SU-DHL-6 (cell line): ENCODE results near the gene RASSF5.

ENCODE experiments used
- H2AFZ ChIP-seq: fragments of 200-600 bp; sonication (generic); 2 replicates; pipeline ENCODE4 v1.6.1; 2014; ENCODE audit warnings: low read depth, mild to moderate bottlenecking, moderate library complexity, mixed read lengths, antibody characterized with exemption, low read length; ENCODE audit not compliant: severe bottlenecking
- H3F3A ChIP-seq: fragments of 200-600 bp; shearing (Covaris generic); 2 replicates; pipeline ENCODE4 v1.6.0; 2016; ENCODE audit warnings: antibody characterized with exemption, mild to moderate bottlenecking; ENCODE audit not compliant: insufficient read depth
- H3K27ac ChIP-seq: fragments of 200-600 bp; sonication (generic); 2 replicates; pipeline ENCODE4 v1.5.1; 2016; ENCODE audit warnings: low read depth, mild to moderate bottlenecking, low read length, moderate library complexity, mixed read lengths
- H3K27me3 ChIP-seq: fragments of 200-600 bp; sonication (generic), shearing (Covaris generic); 2 replicates; pipeline ENCODE4 v1.6.0; 2014; ENCODE audit warnings: mild to moderate bottlenecking, low read length
- H3K36me3 ChIP-seq: fragments of 200-600 bp; sonication (generic); 2 replicates; pipeline ENCODE4 v1.6.1; 2014; ENCODE audit warnings: mild to moderate bottlenecking, low read length, mixed read lengths
- H3K4me2 ChIP-seq: fragments of 300-600, 200-600 bp; shearing (Covaris generic), sonication (generic); 2 replicates; pipeline ENCODE4 v1.6.0; 2014; ENCODE audit warnings: low read length, low read depth, mild to moderate bottlenecking; ENCODE audit not compliant: poor library complexity, severe bottlenecking
- H3K4me3 ChIP-seq: fragments of 200-600 bp; sonication (generic); 2 replicates; pipeline ENCODE4 v1.5.1; 2014; ENCODE audit warnings: antibody characterized with exemption, low read length, mild to moderate bottlenecking, mixed read lengths; ENCODE audit not compliant: insufficient read depth, poor library complexity, severe bottlenecking
- H3K79me2 ChIP-seq: fragments of 200-600 bp; sonication (generic); 2 replicates; pipeline ENCODE4 v1.6.1; 2014; ENCODE audit warnings: mild to moderate bottlenecking, low read length, moderate library complexity; ENCODE audit not compliant: insufficient read depth
- H3K9ac ChIP-seq: fragments of 200-600 bp; sonication (generic); 2 replicates; pipeline ENCODE4 v1.7.0; 2014; ENCODE audit warnings: mild to moderate bottlenecking, low read length
- H3K9me2 ChIP-seq: fragments of 200-600 bp; sonication (generic); replicated peaks from 2 replicates; pipeline ENCODE4 v1.6.1; 2014; ENCODE audit warnings: low read length; ENCODE audit not compliant: insufficient read depth
- H3K9me3 ChIP-seq: fragments of 200-600 bp; sonication (generic); 2 replicates; pipeline ENCODE4 v1.6.1; 2014; ENCODE audit warnings: low read length, mixed read lengths; ENCODE audit not compliant: insufficient read depth
- H4K20me1 ChIP-seq: fragments of 200-600 bp; sonication (generic); 2 replicates; pipeline ENCODE4 v1.6.1; 2014; ENCODE audit warnings: low read depth, mild to moderate bottlenecking, antibody characterized with exemption, low read length, moderate library complexity, mixed read lengths
- CTCF ChIP-seq: fragments of 200-600 bp; sonication (generic); IDR thresholded peaks from one replicate; pipeline ENCODE4 v1.5.1; 2017; ENCODE audit warnings: antibody characterized with exemption, mild to moderate bottlenecking, low read length, moderate library complexity; ENCODE audit not compliant: insufficient read depth, poor library complexity, severe bottlenecking
- EZH2phosphoT487 ChIP-seq: fragments of 200-600 bp; sonication (generic), shearing (Covaris generic); conservative IDR thresholded peaks from 2 replicates; pipeline ENCODE4 v1.6.1; 2018; ENCODE audit warnings: mild to moderate bottlenecking, antibody characterized with exemption, low read length, moderate library complexity, mixed read lengths

Gene RASSF5

GRCh38 chr1:206581571-206581981, 74.2 kb downstream of the RASSF5 start:
- H3K27ac ChIP-seq = no peak overlapping the region
- no peak overlapping the region for H3K9ac ChIP-seq
- H3K79me2 ChIP-seq = peaks cover 26% of the 10 kb centered on the region; the same call in 1 of the 2 replicates
- H3K4me3 ChIP-seq = no peak overlapping the region
- no peaks in the 10 kb centered on the region for H3K36me3 ChIP-seq
- no peaks in the 10 kb centered on the region for H3K9me3 ChIP-seq
- no peaks in the 10 kb centered on the region for H3F3A ChIP-seq
- H4K20me1 ChIP-seq = no peaks in the 10 kb centered on the region
- no peaks in the 10 kb centered on the region for H3K9me2 ChIP-seq
- no peak for TF ChIP-seq CTCF
- TF ChIP-seq EZH2phosphoT487 = no peak
- H2AFZ ChIP-seq = no peak overlapping the region
- H3K4me2 ChIP-seq = no peak overlapping the region
- no peaks in the 10 kb centered on the region for H3K27me3 ChIP-seq

GRCh38 chr1:206582537-206582936, 75.2 kb downstream of the RASSF5 start:
- Histone ChIP-seq H3K9me2 (no peaks in the 10 kb centered on the region), H4K20me1 (no peaks in the 10 kb centered on the region), H3K27ac (no peak overlapping the region), H3F3A (no peaks in the 10 kb centered on the region), H3K9me3 (no peaks in the 10 kb centered on the region), H3K79me2 (peaks cover 26% of the 10 kb centered on the region; the same call in 1 of the 2 replicates), H3K27me3 (no peaks in the 10 kb centered on the region), H3K9ac (no peak overlapping the region), H3K36me3 (no peaks in the 10 kb centered on the region), H3K4me2 (no peak overlapping the region), H3K4me3 (no peak overlapping the region), H2AFZ (no peak overlapping the region)
- TF ChIP-seq EZH2phosphoT487 = no peak
- TF ChIP-seq CTCF = no peak

- H3K36me3 ChIP-seq = no peaks in the 10 kb centered on the region
- H3K27ac ChIP-seq = no peak overlapping the region
- H2AFZ ChIP-seq = no peak overlapping the region
Measured at GRCh38 chr1:206582971-206583706, 75.8 kb downstream of the RASSF5 start.

More at GRCh38 chr1:206582971-206583706, 75.8 kb downstream of the RASSF5 start:
- H3K4me2 ChIP-seq = no peak overlapping the region
- no peaks in the 10 kb centered on the region for H3K9me3 ChIP-seq
- no peak overlapping the region for H3K4me3 ChIP-seq
- peaks cover 26% of the 10 kb centered on the region; the same call in 1 of the 2 replicates for H3K79me2 ChIP-seq
- H4K20me1 ChIP-seq = no peaks in the 10 kb centered on the region
- no peaks in the 10 kb centered on the region for H3K27me3 ChIP-seq
- no peaks in the 10 kb centered on the region for H3K9me2 ChIP-seq
- H3F3A ChIP-seq = no peaks in the 10 kb centered on the region
- no peak for TF ChIP-seq CTCF
- no peak for TF ChIP-seq EZH2phosphoT487
- no peak overlapping the region for H3K9ac ChIP-seq
